Mucosa of descending colon (tissue), 3 donors: Measurements from ENCODE around the gene EIF2D. TPM values are rescaled to one million over a fixed set of nuclear protein-coding genes. Genes with fewer than 3 reads are reported as not detected.
A peak's percentile ranks its signal among the peaks of the same experiment; 100 is the strongest.

Experiments
- ATAC-seq: fragments of 200-7000 bp; cut with Tn5 transposase; one replicate; pipeline ENCODE4 v1.9.1; 2020; ENCODE audit warnings: mild to moderate bottlenecking, moderate library complexity
- DNase-seq, 3 donors: peaks; one replicate each; pipeline ENCODE4 v3.0.0-alpha.2; 2020
- H3K36me3 ChIP-seq: fragments of 200-600 bp; one replicate; pipeline ENCODE4 v1.8.0; 2021; ENCODE audit warnings: low read depth, mild to moderate bottlenecking
- H3K4me1 ChIP-seq: fragments of 200-600 bp; one replicate; pipeline ENCODE4 v1.8.0; 2021; ENCODE audit warnings: low read depth, mild to moderate bottlenecking
- H3K4me3 ChIP-seq: fragments of 200-600 bp; one replicate; pipeline ENCODE4 v1.8.0; 2021; ENCODE audit warnings: mild to moderate bottlenecking
- H3K9me3 ChIP-seq: fragments of 200-600 bp; one replicate; pipeline ENCODE4 v1.8.0; 2021; ENCODE audit warnings: mild to moderate bottlenecking
- CTCF ChIP-seq: fragments of 200-600 bp; IDR thresholded peaks from one replicate; pipeline ENCODE4 v1.8.0; 2022; ENCODE audit warnings: antibody characterized with exemption, mild to moderate bottlenecking
- intact Hi-C, 2 donors: fragments of 100-400 bp; cut with DNase I in 1 of 2; cut with micrococcal nuclease in 1 of 2; formaldehyde crosslinking; loops; one replicate each; pipeline versions ENCODE4 v1.11.0 to v1.11.1; 2022; cut with DNase I, micrococcal nuclease
- long read RNA-seq, 2 donors: library from polyadenylated mRNA; unstranded; transcript quantifications; one replicate each; pipeline ENCODE4 v2.0.0, GENCODE V29; 2019 to 2021
- total RNA-seq, 3 donors: library from RNA; stranded (reverse); fragmentation: NEBNext Ultra II Directional in 2 of 3; extraction: Animal tissue kit (Norgen Biotek cat#: 25700) in 2 of 3; gene quantifications; one replicate each; pipeline versions ENCODE4 v1.2.1 to v1.2.4, GENCODE V29; 2021 to 2023
- donor health status: DM: no; HTN: no; CAD: no; lungs with moderate emphysema.
- donor health status: DM: no; HTN: no; CAD: no.
- donor health status: DM: no; HTN: yes; CAD: no.

EIF2D gene
- total RNA-seq = 10 to 100 TPM; 36.8 to 47.8 (median 43.9) TPM
- long read RNA-seq, donor 1, transcript EIF2D-201 (15 exons, 2,005 nt) = major isoform, 35 of 65 reads
- long read RNA-seq, donor 1, partial matches to known transcripts = 13 of 65 reads
- long read RNA-seq, donor 1, other reads (novel, unspliced or antisense) = 17 of 65 reads
- long read RNA-seq, donor 2, transcript EIF2D-201 (15 exons, 2,005 nt) = major isoform, 34 of 40 reads
- long read RNA-seq, donor 2, partial matches to known transcripts = 3 of 40 reads
- long read RNA-seq, donor 2, other reads (novel, unspliced or antisense) = 3 of 40 reads

- intact Hi-C loops = no loop called here
- ATAC-seq (peak; percentile 100), DNase-seq (peak; percentile 94 to 98 (median 96))
- H3K36me3 ChIP-seq = no peaks in the 10 kb centered on the region
- no peaks in the 10 kb centered on the region for H3K9me3 ChIP-seq
- H3K4me3 ChIP-seq = peak within 1 kb of the TSS; percentile 28
- TF ChIP-seq CTCF = peak; percentile 99
- H3K4me1 ChIP-seq = peaks cover 7% of the 10 kb centered on the region
These were observed at the start of gene EIF2D for GRCh38 chr1:206612129-206612876. Gene EIF2D, minus strand, starts transcription at chr1:206612465. Its CDS starts 123 bp downstream, at chr1:206612342.

GRCh38 chr1:206661161-206661820, 49.0 kb upstream of the EIF2D start:
- ATAC-seq (no peak), DNase-seq (no peak)
- H3K36me3 ChIP-seq = no peaks in the 10 kb centered on the region
- intact Hi-C loops = no loop called here
- H3K4me3 ChIP-seq = no peak overlapping the region
- no peaks in the 10 kb centered on the region for H3K9me3 ChIP-seq
- H3K4me1 ChIP-seq = peaks cover 8% of the 10 kb centered on the region
- TF ChIP-seq CTCF = no peak

- intact Hi-C loops = no loop called here
- ATAC-seq = no peak
- H3K36me3 ChIP-seq = no peaks in the 10 kb centered on the region
These were observed 47.9 kb upstream of the EIF2D start for GRCh38 chr1:206660136-206660535.

GRCh38 chr1:206658981-206659273, 46.7 kb upstream of the EIF2D start:
- no peaks in the 10 kb centered on the region for H3K9me3 ChIP-seq
- H3K36me3 ChIP-seq = no peaks in the 10 kb centered on the region
- H3K4me3 ChIP-seq = no peak overlapping the region
- TF ChIP-seq CTCF = no peak
- intact Hi-C loops = no loop called here
- DNase-seq = peak in 1 of 3 donors; percentile 50
- H3K4me1 ChIP-seq = peaks cover 8% of the 10 kb centered on the region
- peak; percentile 8 for ATAC-seq

More at GRCh38 chr1:206660136-206660535, 47.9 kb upstream of the EIF2D start:
- no peak for TF ChIP-seq CTCF
- Histone ChIP-seq H3K4me1 (peaks cover 8% of the 10 kb centered on the region), H3K9me3 (no peaks in the 10 kb centered on the region), H3K4me3 (no peak overlapping the region)
- no peak for DNase-seq

GRCh38 chr1:206658264-206658980, 46.2 kb upstream of the EIF2D start:
- intact Hi-C loops = no loop called here
- no peak overlapping the region for H3K4me3 ChIP-seq
- peaks cover 8% of the 10 kb centered on the region for H3K4me1 ChIP-seq
- DNase-seq (peak; percentile 47 to 59 (median 48)), ATAC-seq (peak; percentile 55)
- H3K9me3 ChIP-seq = no peaks in the 10 kb centered on the region
- H3K36me3 ChIP-seq = no peaks in the 10 kb centered on the region
- TF ChIP-seq CTCF = peak; percentile 60
